Measurements from ENCODE around the gene FUBP3.
"Not testable (repeated sequence)": the region's sequence is repeated elsewhere in the genome, so short reads cannot be mapped to it uniquely, and the experiment has no call there.

Gene FUBP3

GRCh38 chr9:130557077-130557468, 22.3 kb upstream of the FUBP3 start:
- DNase-seq: no peak

DNA sequence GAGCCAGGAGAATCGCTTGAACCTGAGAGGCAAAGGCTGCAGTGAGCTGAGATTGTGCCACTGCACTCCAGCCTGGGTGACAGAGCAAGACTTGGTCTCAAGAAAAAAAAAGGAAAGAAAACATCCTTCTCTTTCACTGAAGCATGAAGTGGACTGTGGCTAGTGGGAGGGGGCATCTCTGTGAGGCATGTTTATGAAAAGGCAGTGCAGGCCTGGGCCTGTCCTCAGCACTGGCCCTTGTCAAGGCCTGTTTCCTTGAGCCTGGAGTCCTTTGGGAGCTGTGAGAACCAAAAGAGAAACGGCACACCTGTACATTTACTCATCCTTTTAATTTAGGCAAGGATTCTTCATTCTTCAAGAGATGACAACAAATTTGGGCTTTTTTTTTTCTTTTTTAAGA, 18.3 kb upstream of the FUBP3 start:
- DNase-seq: no peak

DNA sequence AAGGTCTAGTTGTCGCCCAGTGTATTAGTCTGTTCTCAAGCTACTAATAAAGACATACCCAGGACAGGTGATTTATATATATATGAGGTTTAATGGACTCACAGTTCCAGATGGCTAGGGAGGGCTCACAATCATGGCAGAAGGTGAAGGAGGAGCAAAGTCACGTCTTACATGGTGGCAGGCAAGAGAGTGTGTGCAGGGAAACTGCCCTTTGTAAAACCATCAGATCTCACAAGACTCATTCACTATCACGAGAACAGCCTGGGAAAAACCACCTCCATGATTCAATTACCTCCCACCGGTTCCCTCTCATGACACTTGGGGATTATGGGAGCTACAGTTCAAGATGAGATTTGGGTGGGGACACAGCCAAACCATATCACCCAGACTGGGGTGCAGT, 16.9 kb upstream of the FUBP3 start:
- DNase-seq: not testable (repeated sequence)

GRCh38 chr9:130563797-130564196, 15.6 kb upstream of the FUBP3 start:
- no peak for DNase-seq

DNA sequence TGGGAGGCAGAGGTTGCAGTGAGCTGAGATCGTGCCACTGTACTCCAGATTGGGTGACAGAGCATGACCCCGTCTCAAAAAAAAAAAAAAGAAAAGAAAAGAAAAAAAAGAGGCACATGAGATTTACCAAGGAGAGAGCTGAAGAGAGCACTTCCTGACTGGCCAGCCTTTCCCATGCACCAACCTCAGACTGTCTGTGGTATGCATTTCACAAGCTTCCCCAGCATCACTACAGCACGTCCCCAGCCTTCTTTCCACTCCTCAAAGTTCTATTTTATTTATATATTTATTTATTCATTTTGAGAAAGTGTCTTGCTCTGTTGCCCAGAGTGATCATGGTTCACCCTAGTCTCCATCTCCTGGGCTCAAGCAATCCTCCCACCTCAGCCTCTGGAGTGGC, 13.6 kb upstream of the FUBP3 start:
- no peak for DNase-seq

DNA sequence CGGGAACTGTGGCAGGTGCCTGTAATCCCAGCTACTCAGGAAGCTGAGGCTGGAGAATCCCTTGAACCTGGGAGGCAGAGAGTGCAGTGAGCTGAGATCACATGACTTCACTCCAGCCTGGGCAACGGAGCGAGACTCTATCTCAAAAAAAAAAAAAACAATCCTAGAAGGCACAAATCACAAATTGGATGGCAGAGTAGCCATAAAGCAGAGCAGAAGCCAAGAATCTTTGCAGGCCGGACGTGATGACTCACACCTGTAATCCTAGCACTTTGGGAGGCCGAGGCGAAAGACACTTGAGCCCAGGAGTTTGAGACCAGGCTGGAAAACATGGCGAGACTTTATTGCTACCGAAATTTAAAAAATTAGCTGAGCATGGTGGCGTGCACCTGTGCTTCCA, 9.2 kb upstream of the FUBP3 start:
- no peak for DNase-seq

DNA sequence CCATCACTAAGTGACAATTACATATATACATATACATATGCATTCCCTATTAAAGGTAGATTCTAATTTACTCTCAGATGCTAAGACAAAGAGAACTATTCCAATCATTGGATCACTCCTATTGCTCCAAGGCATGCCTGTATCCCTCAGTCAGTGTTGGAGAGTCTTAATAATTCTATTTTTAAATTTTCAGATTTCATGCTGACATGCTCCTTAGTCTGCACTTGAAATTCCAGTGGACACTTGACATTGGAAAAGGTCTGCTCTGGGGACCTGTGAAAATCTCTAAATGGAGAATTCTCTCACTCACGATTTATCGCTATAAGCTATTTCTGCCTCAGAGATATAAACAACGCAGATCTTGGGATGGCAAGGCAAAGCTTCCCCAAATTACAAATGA, 3.9 kb upstream of the FUBP3 start:
- no peak for DNase-seq

DNA sequence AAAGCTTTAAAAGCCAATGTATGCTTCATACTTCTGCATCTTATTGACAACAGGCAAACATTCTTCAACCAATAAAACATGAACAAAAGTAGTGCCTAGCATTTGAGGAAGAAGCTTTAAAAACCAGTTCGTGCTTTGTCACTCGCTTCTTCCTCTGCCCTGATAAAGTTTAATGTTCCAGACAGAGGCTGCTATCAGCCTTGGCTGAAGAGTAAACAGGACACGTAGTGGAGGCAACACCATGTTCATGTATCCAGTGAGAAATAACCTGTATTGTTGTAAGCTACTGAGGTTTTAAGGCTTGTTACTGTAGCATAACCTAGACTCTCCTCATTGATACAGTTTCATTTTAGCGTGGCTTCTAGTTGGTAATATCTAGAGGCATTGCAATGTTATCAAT, 3.2 kb upstream of the FUBP3 start:
- DNase-seq: no peak

GRCh38 chr9:130579738-130580463, 524 bp downstream of the FUBP3 start:
- no peak for DNase-seq

DNA sequence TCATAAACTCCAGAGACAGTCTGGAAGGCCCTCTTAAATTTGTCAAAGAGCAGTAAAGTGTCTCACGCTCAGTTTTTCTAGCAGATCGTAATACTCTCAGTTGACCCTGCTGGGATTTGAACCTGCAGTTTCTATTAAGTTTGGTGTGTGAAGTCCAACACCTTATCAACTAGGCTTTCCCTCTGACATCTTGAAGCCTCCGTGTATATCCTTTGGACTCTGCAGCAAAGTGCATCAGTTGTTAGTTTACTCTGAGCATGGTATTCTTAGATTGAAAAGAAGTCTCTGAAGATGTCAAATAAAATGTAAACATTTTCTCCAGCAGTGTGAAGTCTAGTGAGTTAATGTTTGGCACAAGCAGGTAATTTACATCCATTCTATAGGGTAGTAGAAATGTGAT, 2.4 kb downstream of the FUBP3 start:
- DNase-seq: no peak

GRCh38 chr9:130583271-130583670, 3.9 kb downstream of the FUBP3 start:
- no peak for DNase-seq

DNA sequence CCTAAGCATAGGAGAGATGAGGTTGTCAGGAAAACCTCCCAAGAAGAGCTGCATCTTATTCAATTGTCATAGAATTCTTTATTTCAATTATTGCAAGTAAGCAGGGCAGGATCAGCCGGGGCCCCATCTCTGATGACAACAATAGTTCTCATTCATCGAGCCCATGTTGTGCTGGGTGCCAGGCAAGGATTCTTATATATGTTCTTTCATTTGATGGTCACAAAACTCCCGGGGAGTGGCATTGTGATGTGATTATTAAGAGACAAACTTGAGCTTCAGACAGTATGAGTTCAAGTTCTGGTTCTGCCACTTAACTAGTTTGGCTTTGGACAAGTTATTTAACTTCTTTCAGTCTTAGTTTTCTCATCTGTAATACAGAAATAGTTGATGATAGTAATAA, 8.5 kb downstream of the FUBP3 start:
- DNase-seq: no peak

DNA sequence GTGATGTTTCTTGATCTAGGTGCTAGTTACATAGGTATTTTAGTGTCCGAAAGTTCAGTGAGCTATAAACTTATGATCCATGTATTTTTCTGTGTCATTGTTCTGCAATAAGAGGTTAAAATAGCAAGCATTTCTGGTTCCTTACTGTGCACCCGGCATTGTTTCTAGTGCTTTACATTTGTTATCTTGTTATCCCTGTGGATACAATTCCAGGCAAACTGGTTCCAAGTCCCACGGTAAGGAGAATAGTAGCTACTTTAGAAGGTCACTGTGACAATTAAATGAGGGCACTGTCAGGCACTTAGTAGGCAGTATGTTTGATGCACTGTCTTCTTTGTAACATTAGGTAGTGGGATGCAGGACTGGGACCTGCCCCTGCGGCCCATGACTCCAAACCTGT, 9.0 kb downstream of the FUBP3 start:
- DNase-seq: no peak

DNA sequence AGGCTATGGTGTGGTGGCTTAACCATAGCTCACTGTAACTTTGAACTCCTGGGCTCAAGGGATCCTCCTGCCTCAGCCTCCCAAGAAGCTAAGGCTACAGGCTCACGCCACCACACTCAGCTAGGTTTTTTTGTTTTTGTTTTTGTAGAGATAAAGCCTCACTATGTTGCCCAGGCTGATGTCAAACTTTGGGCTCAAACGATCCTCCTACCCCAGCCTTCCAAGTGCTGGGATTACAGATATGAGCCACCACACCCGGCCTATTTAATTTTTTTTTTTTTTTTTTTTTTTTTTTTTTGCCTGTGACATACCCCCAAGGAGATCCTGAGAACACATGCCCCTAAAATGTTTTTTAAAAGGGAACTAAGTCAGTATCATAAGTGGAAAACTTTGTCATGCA, 10.4 kb downstream of the FUBP3 start:
- no peak for DNase-seq

GRCh38 chr9:130590305-130590704, 10.9 kb downstream of the FUBP3 start:
- DNase-seq: no peak

DNA sequence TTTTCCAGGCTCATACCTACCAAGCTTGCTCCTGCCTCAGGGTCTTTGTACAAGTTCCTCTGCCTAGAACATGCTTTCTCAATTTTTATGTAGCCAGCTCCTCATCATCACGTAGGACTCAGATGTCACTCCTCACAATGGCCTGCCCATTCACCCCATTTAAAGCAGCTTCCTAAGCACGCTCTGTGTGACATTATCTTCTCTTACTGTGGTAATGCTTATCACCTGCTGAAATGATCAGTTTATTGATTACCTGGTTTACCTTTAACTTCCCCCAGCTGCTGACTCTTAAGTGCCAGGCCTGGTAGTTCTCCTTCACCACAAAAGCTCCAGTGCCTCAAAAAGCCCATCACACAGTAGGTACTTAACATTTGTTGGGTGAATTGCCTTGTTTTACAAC, 13.6 kb downstream of the FUBP3 start:
- no peak for DNase-seq

- DNase-seq: no peak
Observed at GRCh38 chr9:130597228-130597627, 17.9 kb downstream of the FUBP3 start.

DNA sequence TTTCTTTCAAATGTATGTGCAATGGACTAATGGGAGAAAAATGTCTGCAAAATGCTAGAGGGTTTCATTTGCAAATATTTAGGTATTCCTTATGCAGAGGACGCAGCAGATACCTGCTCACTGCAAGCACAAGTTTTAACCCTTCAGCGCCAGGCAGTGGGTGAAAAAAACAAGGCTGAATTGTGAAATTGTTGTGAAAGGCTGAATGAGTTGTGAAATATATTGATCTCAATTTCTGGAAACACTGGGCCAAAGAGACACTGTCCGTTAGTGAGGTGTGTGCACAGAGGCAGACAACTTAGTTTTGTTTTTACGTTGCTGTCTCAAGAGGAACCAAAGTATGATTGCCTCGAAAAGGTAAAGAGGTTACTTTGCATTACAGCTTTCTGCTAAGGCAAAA, 18.8 kb downstream of the FUBP3 start:
- DNase-seq: no peak

DNA sequence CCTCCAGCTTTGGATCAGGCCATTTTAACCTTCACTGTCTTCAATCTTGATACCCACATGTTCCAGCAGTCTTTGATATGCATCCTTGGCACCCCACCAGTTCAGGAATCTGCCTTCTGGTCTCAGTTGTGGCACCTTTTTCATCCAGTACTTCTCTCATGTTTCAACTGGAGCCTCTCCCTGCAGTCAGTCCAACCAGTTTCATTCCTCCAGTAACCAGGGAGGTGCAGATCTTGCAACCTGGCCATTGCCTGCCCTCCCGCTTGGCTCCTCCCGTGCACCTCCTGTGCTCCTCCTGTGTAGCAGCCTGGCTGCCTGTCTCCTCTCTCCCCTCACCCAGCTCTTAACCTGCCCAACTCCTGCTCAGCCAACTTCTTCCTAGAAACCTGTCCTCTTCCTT, 20.2 kb downstream of the FUBP3 start:
- no peak for DNase-seq

GRCh38 chr9:130601100-130601499, 21.7 kb downstream of the FUBP3 start:
- DNase-seq: no peak

DNA sequence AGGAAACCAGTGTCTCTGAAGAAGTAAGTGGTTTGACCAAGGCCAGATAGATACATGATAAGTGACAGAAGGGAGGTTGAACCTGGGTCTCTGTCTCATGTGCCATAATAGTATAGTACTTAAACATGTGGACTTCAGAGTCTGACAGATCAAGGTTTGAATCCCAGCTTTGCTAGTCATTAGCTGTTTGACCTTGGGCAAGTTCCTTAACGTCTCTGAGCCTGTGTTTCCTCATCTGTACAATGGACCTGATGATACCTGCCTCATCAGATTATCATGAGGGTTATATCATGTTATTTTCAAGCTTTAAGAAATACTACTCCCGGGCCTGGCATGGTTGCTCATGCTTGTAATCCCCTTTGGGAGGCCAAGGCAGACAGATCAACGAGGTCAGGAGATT, 24.9 kb downstream of the FUBP3 start:
- no peak for DNase-seq

DNA sequence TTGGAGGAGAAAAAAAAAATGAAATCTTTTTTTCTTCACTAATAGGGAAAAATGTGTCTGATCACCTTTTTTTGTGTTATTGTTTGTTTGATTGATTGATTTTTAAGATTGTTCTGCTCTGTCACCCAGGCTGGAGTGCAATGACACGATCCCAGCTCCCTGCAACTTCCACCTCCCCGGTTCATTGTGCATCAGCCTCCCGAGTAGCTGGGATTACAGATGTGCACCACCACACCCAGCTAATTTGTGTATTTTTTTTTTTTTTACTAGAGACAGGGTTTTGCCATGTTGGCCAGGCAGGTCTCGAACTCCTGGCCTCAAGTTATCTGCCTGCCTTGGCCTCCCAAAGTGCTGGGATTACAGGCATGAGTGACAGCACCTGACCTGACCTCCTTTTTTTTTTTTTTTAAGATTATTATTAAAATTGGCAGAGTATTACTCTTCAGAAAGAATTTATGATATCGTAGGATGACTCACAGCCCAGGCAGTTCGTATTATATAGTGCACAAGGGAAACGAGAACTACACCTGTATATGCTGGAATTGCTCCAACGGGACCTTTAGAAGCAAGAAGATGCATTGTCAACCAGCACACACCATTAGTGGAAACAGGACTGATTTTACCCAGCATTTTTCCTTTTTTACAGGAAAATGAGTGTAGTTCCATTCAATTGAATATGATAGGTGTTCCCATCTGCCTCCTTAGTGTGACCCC, 27.7 kb downstream of the FUBP3 start:
- no peak for DNase-seq

- no peak for DNase-seq
Observed at GRCh38 chr9:130607640-130608420, 28.5 kb downstream of the FUBP3 start.

GRCh38 chr9:130608554-130609134, 29.3 kb downstream of the FUBP3 start:
- no peak for DNase-seq
